ENCODE data around the gene UGT1A7.

GRCh38 chr2:233706720-233707119, 25.0 kb downstream of the UGT1A7 start:
- TF ChIP-seq NFXL1 (CRISPR knock-in tag; IDR thresholded peaks at IDR 0.05) = no peak
- TF ChIP-seq, protein P1, sequence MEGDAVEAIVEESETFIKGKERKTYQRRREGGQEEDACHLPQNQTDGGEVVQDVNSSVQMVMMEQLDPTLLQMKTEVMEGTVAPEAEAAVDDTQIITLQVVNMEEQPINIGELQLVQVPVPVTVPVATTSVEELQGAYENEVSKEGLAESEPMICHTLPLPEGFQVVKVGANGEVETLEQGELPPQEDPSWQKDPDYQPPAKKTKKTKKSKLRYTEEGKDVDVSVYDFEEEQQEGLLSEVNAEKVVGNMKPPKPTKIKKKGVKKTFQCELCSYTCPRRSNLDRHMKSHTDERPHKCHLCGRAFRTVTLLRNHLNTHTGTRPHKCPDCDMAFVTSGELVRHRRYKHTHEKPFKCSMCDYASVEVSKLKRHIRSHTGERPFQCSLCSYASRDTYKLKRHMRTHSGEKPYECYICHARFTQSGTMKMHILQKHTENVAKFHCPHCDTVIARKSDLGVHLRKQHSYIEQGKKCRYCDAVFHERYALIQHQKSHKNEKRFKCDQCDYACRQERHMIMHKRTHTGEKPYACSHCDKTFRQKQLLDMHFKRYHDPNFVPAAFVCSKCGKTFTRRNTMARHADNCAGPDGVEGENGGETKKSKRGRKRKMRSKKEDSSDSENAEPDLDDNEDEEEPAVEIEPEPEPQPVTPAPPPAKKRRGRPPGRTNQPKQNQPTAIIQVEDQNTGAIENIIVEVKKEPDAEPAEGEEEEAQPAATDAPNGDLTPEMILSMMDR (IDR thresholded peaks at IDR 0.05 in 2 of 3, conservative IDR thresholded peaks at IDR 0.05 in 1 of 3; ENCODE audit: insufficient read depth in 2 of 3, low read depth in 1 of 3, low read length in 3 of 3) = no peak
